NCI-H1436 (cell line): Measurements from ENCODE around the gene PJA2.
A peak's percentile ranks its signal among the peaks of the same experiment; 100 is the strongest.
"Not testable (repeated sequence)": the region's sequence is repeated elsewhere in the genome, so short reads cannot be mapped to it uniquely, and the experiment has no call there.

ENCODE experiments used
- DNase-seq: peaks from one replicate; lab custom pipeline; 2025; lab: John Stamatoyannopoulos, UW

The PJA2 gene

GRCh38 chr5:109409844-109410388 is at the start of gene PJA2:
Gene PJA2, minus strand, starts transcription at chr5:109409974. Its CDS starts 26,541 bp downstream, at chr5:109383433.
- DNase-seq: peak; percentile 100

GRCh38 chr5:109455598-109456096 is 45.9 kb upstream of the PJA2 start:
- no peak for DNase-seq

GRCh38 chr5:109454731-109455505 is 45.1 kb upstream of the PJA2 start:
- no peak for DNase-seq

- no peak for DNase-seq
Measured at GRCh38 chr5:109453251-109453650, 43.5 kb upstream of the PJA2 start.

GRCh38 chr5:109452661-109453060 is 42.9 kb upstream of the PJA2 start:
- DNase-seq: no peak

GRCh38 chr5:109451146-109451545 is 41.4 kb upstream of the PJA2 start:
- no peak for DNase-seq

GRCh38 chr5:109450129-109450877 is 40.5 kb upstream of the PJA2 start:
- DNase-seq: no peak

GRCh38 chr5:109448838-109449237 is 39.1 kb upstream of the PJA2 start:
- DNase-seq: no peak

GRCh38 chr5:109439590-109439989 is 29.8 kb upstream of the PJA2 start:
- DNase-seq: no peak

GRCh38 chr5:109426075-109426474 is 16.3 kb upstream of the PJA2 start:
- DNase-seq: no peak

GRCh38 chr5:109425521-109425920 is 15.7 kb upstream of the PJA2 start:
- not testable (repeated sequence) for DNase-seq

- no peak for DNase-seq
Measured at GRCh38 chr5:109421956-109422355, 12.2 kb upstream of the PJA2 start.

- no peak for DNase-seq
Measured at GRCh38 chr5:109418712-109419352, 9.1 kb upstream of the PJA2 start.

GRCh38 chr5:109416882-109417281 is 7.1 kb upstream of the PJA2 start:
- no peak for DNase-seq

- DNase-seq: not testable (repeated sequence)
Measured at GRCh38 chr5:109413921-109414461, 4.2 kb upstream of the PJA2 start.

- DNase-seq: no peak
Measured at GRCh38 chr5:109413458-109413857, 3.7 kb upstream of the PJA2 start.

GRCh38 chr5:109412981-109413402 is 3.2 kb upstream of the PJA2 start:
- no peak for DNase-seq

GRCh38 chr5:109411627-109412026 is 1.9 kb upstream of the PJA2 start:
- DNase-seq: no peak

GRCh38 chr5:109411149-109411514 is 1.4 kb upstream of the PJA2 start:
- DNase-seq: no peak

GRCh38 chr5:109410389-109411148 is 795 bp upstream of the PJA2 start:
- DNase-seq: no peak
